Measurements from ENCODE around the gene CPLX3.

- TF ChIP-seq, protein P1, sequence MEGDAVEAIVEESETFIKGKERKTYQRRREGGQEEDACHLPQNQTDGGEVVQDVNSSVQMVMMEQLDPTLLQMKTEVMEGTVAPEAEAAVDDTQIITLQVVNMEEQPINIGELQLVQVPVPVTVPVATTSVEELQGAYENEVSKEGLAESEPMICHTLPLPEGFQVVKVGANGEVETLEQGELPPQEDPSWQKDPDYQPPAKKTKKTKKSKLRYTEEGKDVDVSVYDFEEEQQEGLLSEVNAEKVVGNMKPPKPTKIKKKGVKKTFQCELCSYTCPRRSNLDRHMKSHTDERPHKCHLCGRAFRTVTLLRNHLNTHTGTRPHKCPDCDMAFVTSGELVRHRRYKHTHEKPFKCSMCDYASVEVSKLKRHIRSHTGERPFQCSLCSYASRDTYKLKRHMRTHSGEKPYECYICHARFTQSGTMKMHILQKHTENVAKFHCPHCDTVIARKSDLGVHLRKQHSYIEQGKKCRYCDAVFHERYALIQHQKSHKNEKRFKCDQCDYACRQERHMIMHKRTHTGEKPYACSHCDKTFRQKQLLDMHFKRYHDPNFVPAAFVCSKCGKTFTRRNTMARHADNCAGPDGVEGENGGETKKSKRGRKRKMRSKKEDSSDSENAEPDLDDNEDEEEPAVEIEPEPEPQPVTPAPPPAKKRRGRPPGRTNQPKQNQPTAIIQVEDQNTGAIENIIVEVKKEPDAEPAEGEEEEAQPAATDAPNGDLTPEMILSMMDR (conservative IDR thresholded peaks at IDR 0.05 in 1 of 2, IDR thresholded peaks at IDR 0.05 in 1 of 2; ENCODE audit: extremely low read depth in 1 of 2, insufficient read depth in 1 of 2, low read depth in 1 of 2, low read length in 2 of 2), result no peak
- no peak for TF ChIP-seq EZH2 (IDR thresholded peaks at IDR 0.05; ENCODE audit: borderline replicate concordance, low read length)
Observed at GRCh38 chr15:74812533-74812932, 13.9 kb upstream of the CPLX3 start, which contains the start of gene LMAN1L.
